Peyer's patch (tissue), 4 donors: Measurements from ENCODE around the gene CFAP58. TPM values are rescaled to one million over a fixed set of nuclear protein-coding genes. Genes with fewer than 3 reads are reported as not detected.

Experiments used
- DNase-seq, 3 donors: peaks; one replicate each; pipeline ENCODE4 v3.0.0-alpha.2; 2017 to 2019
- H3K27ac ChIP-seq, 4 donors: fragments of 200-600 bp; sonication (generic); one replicate each; pipeline ENCODE4 v1.5.1; 2016 to 2019
- H3K27me3 ChIP-seq, 2 donors: fragments of 200-600 bp; sonication (generic); one replicate each; pipeline ENCODE4 v1.5.1; 2019
- H3K36me3 ChIP-seq, 3 donors: fragments of 200-600 bp; sonication (generic); one replicate each; pipeline ENCODE4 v1.5.1; 2016 to 2019
- H3K4me1 ChIP-seq, 4 donors: fragments of 200-600 bp; sonication (generic); one replicate each; pipeline ENCODE4 v1.5.1; 2016 to 2019
- H3K4me3 ChIP-seq, 4 donors: fragments of 200-600 bp; sonication (generic); 1 replicate in 3 of 4; 2 replicates in 1 of 4; pipeline ENCODE4 v1.5.1; 2016 to 2019; ENCODE audit warnings: mild to moderate bottlenecking in 1 of 4
- H3K9me3 ChIP-seq, 4 donors: fragments of 200-600 bp; sonication (generic); one replicate each; pipeline ENCODE4 v1.5.1; 2016 to 2019; ENCODE audit warnings: mild to moderate bottlenecking in 1 of 4
- CTCF ChIP-seq, 6 experiments: fragments of 450-650 bp in 4 of 6; fragments of 200-600 bp in 2 of 6; sonication (generic) in 1 of 6; IDR thresholded peaks; one replicate each; pipeline ENCODE4 v1.5.1; 2017 to 2019; ENCODE audit warnings: antibody characterized with exemption in 6 of 6, mild to moderate bottlenecking in 3 of 6, moderate library complexity in 1 of 6
- POLR2A ChIP-seq, 2 donors: fragments of 450-650 bp; IDR thresholded peaks; one replicate each; pipeline ENCODE4 v1.5.1; 2017; ENCODE audit warnings: antibody characterized with exemption in 2 of 2, mild to moderate bottlenecking in 2 of 2, moderate library complexity in 2 of 2
- total RNA-seq, 4 donors: library from RNA; depleted of rRNA; stranded (reverse); fragments of >200 nt; gene quantifications; one replicate each; pipeline ENCODE4 v1.1.0, GENCODE V29; 2016

The CFAP58 gene
- total RNA-seq, 4 donors from 2014 or later = 2.5 TPM; not detected in 3

- Histone ChIP-seq H3K4me3 (no peak overlapping the region), H3K36me3 (peaks cover 0 to 2% (median 0%) of the 10 kb centered on the region in 3 donors), H3K9me3 (no peaks in the 10 kb centered on the region), H3K27ac (peak overlapping the region in 1 of 4 donors; percentile 32), H3K4me1 (peaks cover 0 to 4% (median 1%) of the 10 kb centered on the region in 4 donors), H3K27me3 (no peaks in the 10 kb centered on the region)
- no peak for DNase-seq
- TF ChIP-seq CTCF (IDR thresholded peaks at IDR 0.05) (no peak), POLR2A (IDR thresholded peaks at IDR 0.05) (no peak)
Observed at GRCh38 chr10:104307576-104308438, 45.8 kb upstream of the CFAP58 start.

GRCh38 chr10:104308439-104308903 lies 45.2 kb upstream of the CFAP58 start:
- Histone ChIP-seq H3K27ac (peak overlapping the region in 1 of 4 donors; percentile 17), H3K9me3 (no peaks in the 10 kb centered on the region), H3K27me3 (no peaks in the 10 kb centered on the region), H3K4me3 (no peak overlapping the region), H3K4me1 (peaks cover 0 to 4% (median 1%) of the 10 kb centered on the region in 4 donors), H3K36me3 (peaks cover 0 to 9% (median 0%) of the 10 kb centered on the region in 3 donors)
- DNase-seq = no peak
- TF ChIP-seq POLR2A (IDR thresholded peaks at IDR 0.05) = no peak
- no peak for TF ChIP-seq CTCF (IDR thresholded peaks at IDR 0.05)

- H3K4me3 ChIP-seq = no peak overlapping the region
- H3K9me3 ChIP-seq = no peaks in the 10 kb centered on the region
- no peak for TF ChIP-seq POLR2A (IDR thresholded peaks at IDR 0.05)
- TF ChIP-seq CTCF (IDR thresholded peaks at IDR 0.05) = no peak
- H3K36me3 ChIP-seq = peaks cover 0 to 27% (median 0%) of the 10 kb centered on the region in 3 donors
- DNase-seq = no peak
- H3K4me1 ChIP-seq = peaks cover 0 to 4% (median 1%) of the 10 kb centered on the region in 4 donors
- H3K27ac ChIP-seq = no peak overlapping the region
- H3K27me3 ChIP-seq = no peaks in the 10 kb centered on the region
Observed at GRCh38 chr10:104309980-104310978, 43.4 kb upstream of the CFAP58 start.

DNA sequence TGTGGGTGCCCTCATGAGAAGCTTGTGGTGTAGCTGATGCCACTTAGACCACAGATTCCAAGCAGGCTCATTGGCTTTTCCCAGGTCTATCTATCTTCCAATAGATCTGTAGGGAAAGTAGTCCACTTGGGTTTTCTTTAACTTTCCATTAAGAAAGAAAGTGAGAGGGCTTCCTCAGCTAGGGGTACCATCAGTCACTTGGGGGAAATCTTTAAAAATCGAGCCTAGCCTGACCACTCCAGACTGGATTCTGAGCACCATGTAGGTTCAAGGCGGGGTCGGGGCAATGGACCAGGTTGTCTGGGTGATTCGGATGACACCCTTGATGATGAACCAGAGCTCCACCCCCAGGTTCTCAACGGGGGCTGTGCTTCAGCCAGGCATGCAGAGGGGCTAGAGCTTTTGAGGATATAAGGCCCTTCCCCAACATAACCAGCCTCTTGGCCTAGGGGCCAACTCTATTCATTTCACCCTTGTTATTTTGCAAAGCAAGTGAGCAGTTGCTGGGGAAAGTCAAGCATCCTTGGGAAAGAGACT lies 42.4 kb upstream of the CFAP58 start:
- H3K27ac ChIP-seq = no peak overlapping the region
- TF ChIP-seq CTCF (IDR thresholded peaks at IDR 0.05) = no peak
- TF ChIP-seq POLR2A (IDR thresholded peaks at IDR 0.05) = no peak
- H3K9me3 ChIP-seq = no peaks in the 10 kb centered on the region
- H3K27me3 ChIP-seq = no peaks in the 10 kb centered on the region
- peaks cover 0 to 31% (median 0%) of the 10 kb centered on the region in 3 donors for H3K36me3 ChIP-seq
- no peak for DNase-seq
- H3K4me3 ChIP-seq = no peak overlapping the region
- H3K4me1 ChIP-seq = no peaks in the 10 kb centered on the region
